ENCODE measurements around the gene KIF4B.

The KIF4B gene

GRCh38 chr5:155064580-155064979 is 51.0 kb downstream of the KIF4B start:
- DNase-seq: no peak

- no peak for DNase-seq
These were observed 53.5 kb downstream of the KIF4B start for GRCh38 chr5:155066886-155067595.

All from activated CD4-positive, alpha-beta T cell treated with anti-CD3 and anti-CD28 coated beads for 1 hour (primary cell).